AG04449 (cell line): ENCODE data around the gene ZFHX2.

ENCODE experiments used
- CTCF ChIA-PET: fragments of 350-600 bp; formaldehyde crosslinking; extraction: SDS; loops from one replicate; lab custom pipeline; 2021; ENCODE audit warnings: antibody characterized with exemption; lab: Yijun Ruan, JAX
- POLR2A ChIA-PET: fragments of 400-600, 350-600 bp; formaldehyde crosslinking; extraction: SDS; loops from one replicate; lab custom pipeline; 2020; ENCODE audit warnings: antibody characterized with exemption, inconsistent platforms; lab: Yijun Ruan, JAX
- DNase-seq: peaks from one replicate; pipeline ENCODE4 v3.0.0-alpha.2; 2010; ENCODE audit warnings: low read depth, low spot score
- H3K4me3 ChIP-seq: 2 replicates; pipeline ENCODE4 v1.5.1; 2011; ENCODE audit warnings: low read depth, mild to moderate bottlenecking, control low read depth, low read length
- TF ChIP-seq, protein P1 (sequence below): IDR thresholded peaks from one replicate; pipeline ENCODE4 v1.5.1; 2011; ENCODE audit warnings: mild to moderate bottlenecking, moderate library complexity, low read length, control low read depth, inconsistent platforms; ENCODE audit not compliant: insufficient read depth; ENCODE audit errors: missing control alignments

ZFHX2 gene

DNA sequence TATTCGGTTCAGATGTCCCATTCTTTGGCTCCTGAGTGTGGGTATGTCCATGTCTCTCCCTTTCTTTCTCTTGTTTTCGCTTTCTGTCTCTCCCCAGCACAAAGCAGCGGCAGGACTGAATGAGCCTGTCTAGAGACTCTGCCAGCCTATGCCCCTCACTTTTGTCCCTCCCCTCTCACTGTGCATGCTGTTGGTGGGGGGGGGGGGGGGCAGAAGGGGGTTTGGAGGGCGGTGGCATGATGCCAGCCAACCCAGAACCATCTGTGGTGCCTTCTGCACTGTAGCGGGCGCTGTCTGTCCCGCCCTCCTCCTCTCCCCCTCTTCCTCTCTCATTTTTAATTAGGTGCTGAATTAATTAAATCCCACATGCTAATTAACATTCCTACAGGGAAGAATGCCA, 64.3 kb downstream of the ZFHX2 start:
- ChIA-PET POLR2A (no interaction called here), CTCF (interaction anchor here (1.3 to 17.0 kb wide), 3 partner anchors 10 to 77 kb away, joined by 4 to 910 read pairs (median 33); partner anchors contain the start of genes AP1G2 and THTPA)
- TF ChIP-seq, protein P1, sequence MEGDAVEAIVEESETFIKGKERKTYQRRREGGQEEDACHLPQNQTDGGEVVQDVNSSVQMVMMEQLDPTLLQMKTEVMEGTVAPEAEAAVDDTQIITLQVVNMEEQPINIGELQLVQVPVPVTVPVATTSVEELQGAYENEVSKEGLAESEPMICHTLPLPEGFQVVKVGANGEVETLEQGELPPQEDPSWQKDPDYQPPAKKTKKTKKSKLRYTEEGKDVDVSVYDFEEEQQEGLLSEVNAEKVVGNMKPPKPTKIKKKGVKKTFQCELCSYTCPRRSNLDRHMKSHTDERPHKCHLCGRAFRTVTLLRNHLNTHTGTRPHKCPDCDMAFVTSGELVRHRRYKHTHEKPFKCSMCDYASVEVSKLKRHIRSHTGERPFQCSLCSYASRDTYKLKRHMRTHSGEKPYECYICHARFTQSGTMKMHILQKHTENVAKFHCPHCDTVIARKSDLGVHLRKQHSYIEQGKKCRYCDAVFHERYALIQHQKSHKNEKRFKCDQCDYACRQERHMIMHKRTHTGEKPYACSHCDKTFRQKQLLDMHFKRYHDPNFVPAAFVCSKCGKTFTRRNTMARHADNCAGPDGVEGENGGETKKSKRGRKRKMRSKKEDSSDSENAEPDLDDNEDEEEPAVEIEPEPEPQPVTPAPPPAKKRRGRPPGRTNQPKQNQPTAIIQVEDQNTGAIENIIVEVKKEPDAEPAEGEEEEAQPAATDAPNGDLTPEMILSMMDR = no peak
- no peak for DNase-seq
- no peak overlapping the region for H3K4me3 ChIP-seq

DNA sequence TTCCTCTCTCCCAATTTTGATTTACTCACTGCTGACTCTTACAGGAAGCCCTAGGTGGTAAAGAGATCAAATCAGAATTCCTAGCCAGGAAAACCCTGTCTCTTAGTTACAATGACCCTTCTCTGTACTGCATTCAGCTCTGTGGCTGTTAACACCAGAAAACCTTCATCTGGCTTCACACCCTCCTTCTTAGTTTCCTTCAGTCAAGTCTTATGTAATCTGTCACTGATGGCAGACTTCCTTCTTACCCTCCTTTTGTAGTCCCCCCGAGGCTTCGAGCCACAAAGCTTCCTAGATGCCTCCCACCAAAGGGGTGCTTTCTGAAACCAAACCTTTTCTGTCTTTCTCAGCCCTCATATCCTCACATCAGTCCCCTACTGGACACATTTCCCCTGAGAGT, 65.5 kb downstream of the ZFHX2 start:
- no peak for DNase-seq
- CTCF ChIA-PET = interaction anchor here (1.0 to 17.0 kb wide), 6 partner anchors 9 to 103 kb away, joined by 4 to 910 read pairs (median 12); partner anchors contain the start of genes AP1G2 and THTPA
- POLR2A ChIA-PET = interaction anchor here (0.9 kb wide), 1 partner anchor 68 kb away, joined by 4 read pairs; no protein-coding TSS in a partner anchor
- no peak overlapping the region for H3K4me3 ChIP-seq
- TF ChIP-seq, protein P1 = no peak

DNA sequence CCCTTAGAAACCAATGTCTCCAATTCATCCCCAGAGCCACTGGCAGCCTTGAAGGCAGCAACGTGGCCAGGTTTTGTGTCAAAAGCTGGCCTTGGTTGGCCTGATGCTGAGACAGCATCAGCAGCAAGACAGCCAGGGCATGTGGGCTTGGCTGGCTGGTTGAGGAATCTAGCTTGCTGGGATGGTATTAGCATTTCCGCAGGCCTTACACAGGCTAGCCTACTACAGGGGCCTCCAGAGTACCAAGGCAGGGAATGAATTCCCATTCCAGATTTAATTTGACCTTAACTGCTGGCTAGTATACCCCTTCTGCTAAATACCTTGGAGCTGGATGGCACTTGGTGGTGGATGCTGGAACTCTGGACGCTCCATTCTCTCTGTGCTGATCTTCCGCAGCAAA, 66.2 kb downstream of the ZFHX2 start:
- H3K4me3 ChIP-seq = no peak overlapping the region
- ChIA-PET POLR2A (no interaction called here), CTCF (interaction anchor here (1.6 to 17.0 kb wide), 5 partner anchors 9 to 79 kb away, joined by 4 to 910 read pairs (median 14); partner anchors contain the start of genes AP1G2 and THTPA)
- TF ChIP-seq, protein P1 = no peak
- no peak for DNase-seq

DNA sequence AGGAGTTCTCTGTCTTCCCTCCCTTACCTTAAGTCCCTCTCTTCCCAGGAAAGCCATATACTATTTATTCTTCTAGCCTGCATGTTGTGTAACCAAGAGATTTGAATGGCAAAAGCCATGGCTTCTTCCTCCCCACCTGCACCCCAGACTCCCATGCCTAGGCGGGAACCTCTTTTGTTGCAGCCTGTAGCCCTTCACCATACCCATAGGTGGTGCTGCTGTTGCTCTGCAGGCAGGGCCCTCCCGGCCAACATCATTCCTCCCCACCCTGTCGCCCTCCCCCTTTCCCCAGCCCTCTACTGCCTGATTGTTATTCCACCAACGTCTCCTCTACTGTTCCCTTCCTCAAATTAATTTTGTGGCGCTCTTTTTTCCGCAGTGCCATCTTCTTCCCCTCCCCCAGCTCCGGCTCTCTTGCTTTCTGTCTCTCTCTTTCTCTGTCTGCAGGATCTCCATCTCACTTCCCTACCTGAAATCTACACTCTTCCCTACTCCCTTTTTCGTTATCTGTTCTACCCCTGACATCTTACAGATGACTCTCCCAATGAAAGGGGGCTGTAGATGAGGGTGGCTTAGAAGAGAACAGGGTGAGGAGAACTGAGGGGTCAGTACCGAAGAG, 68.2 kb downstream of the ZFHX2 start:
- DNase-seq = no peak
- no peak overlapping the region for H3K4me3 ChIP-seq
- TF ChIP-seq, protein P1 = peak; percentile 58
- CTCF ChIA-PET = interaction anchor here (1.2 to 17.0 kb wide), 6 partner anchors 7 to 81 kb away, joined by 3 to 910 read pairs (median 9); partner anchors contain the start of genes AP1G2 and THTPA
- POLR2A ChIA-PET = no interaction called here

DNA sequence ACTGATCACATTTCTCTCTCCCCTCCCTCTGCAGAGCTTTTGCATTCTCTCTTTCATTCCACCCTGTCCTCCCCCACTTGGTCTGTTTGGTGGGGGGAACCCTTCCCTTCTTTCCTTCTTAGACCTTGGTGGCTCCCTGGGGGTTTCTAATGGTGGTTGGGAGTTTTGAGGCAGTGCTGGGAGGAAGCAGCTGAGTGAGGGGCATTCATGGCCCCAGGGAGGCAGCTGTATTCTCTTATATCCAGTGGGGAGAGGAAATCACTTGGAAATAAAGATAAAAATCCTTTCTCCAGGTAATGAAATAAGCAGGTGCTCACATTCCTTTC, 68.8 kb downstream of the ZFHX2 start:
- TF ChIP-seq, protein P1 = no peak
- DNase-seq = no peak
- no peak overlapping the region for H3K4me3 ChIP-seq
- ChIA-PET CTCF (interaction anchor here (0.9 to 17.0 kb wide), 3 partner anchors 8 to 82 kb away, joined by 3 to 910 read pairs (median 4); partner anchors contain the start of genes AP1G2 and THTPA), POLR2A (no interaction called here)
